Measurements from ENCODE around the gene PER2.

DNA sequence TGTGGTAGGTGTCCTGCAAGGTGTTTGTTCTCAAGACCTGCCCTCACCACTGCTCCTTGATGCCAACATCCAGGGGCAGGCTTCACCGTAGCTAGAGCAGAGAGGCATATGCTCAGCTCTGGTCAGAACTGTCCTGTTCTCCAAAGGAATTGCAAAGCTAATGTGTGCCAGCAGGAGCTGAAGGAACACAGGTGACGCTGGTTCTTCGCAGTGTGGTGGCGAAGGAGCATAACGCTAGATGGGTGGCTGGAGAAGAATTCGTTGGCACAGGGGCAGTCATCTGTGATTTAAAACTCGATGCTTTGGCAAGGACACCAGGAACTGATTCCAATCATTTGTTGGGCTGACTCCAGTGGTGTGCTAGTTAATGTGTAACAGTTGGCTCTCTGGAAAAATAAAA, 11.4 kb upstream of the PER2 start:
- TF ChIP-seq, protein P1, sequence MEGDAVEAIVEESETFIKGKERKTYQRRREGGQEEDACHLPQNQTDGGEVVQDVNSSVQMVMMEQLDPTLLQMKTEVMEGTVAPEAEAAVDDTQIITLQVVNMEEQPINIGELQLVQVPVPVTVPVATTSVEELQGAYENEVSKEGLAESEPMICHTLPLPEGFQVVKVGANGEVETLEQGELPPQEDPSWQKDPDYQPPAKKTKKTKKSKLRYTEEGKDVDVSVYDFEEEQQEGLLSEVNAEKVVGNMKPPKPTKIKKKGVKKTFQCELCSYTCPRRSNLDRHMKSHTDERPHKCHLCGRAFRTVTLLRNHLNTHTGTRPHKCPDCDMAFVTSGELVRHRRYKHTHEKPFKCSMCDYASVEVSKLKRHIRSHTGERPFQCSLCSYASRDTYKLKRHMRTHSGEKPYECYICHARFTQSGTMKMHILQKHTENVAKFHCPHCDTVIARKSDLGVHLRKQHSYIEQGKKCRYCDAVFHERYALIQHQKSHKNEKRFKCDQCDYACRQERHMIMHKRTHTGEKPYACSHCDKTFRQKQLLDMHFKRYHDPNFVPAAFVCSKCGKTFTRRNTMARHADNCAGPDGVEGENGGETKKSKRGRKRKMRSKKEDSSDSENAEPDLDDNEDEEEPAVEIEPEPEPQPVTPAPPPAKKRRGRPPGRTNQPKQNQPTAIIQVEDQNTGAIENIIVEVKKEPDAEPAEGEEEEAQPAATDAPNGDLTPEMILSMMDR (IDR thresholded peaks at IDR 0.05), result no peak
- TF ChIP-seq POLR2A (IDR thresholded peaks at IDR 0.05) (no peak), POLR2AphosphoS5 (IDR thresholded peaks at IDR 0.05) (no peak)
